Measurements from ENCODE around the gene SPRED2. TPM values are rescaled to one million over a fixed set of nuclear protein-coding genes. Genes with fewer than 3 reads are reported as not detected.

The SPRED2 gene
- total RNA-seq, 4 donors from 2014 or later = 8.1 to 15.1 (median 9.1) TPM

DNA sequence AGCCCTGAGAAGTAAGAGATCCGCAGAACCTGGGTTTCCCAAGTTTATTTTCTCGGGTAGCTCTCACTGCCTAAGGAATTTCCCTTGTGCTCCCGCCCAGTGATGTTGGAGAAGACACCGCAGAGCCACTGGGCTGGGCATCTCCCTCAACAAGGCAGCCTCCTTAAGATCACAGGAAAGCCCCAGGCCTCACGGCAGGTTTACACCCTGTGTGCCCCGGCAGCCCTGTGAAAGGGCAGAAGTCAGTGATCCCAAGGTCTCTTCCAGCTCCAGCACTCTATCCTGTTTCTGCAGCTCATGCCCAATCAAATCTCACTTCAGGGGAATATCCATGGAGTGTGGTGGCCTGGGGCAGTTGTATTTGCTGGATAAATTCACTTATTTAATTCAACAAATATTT is 138.3 kb downstream of the SPRED2 start:
- TF ChIP-seq POLR2A (IDR thresholded peaks at IDR 0.05) = no peak
- TF ChIP-seq, protein P1, sequence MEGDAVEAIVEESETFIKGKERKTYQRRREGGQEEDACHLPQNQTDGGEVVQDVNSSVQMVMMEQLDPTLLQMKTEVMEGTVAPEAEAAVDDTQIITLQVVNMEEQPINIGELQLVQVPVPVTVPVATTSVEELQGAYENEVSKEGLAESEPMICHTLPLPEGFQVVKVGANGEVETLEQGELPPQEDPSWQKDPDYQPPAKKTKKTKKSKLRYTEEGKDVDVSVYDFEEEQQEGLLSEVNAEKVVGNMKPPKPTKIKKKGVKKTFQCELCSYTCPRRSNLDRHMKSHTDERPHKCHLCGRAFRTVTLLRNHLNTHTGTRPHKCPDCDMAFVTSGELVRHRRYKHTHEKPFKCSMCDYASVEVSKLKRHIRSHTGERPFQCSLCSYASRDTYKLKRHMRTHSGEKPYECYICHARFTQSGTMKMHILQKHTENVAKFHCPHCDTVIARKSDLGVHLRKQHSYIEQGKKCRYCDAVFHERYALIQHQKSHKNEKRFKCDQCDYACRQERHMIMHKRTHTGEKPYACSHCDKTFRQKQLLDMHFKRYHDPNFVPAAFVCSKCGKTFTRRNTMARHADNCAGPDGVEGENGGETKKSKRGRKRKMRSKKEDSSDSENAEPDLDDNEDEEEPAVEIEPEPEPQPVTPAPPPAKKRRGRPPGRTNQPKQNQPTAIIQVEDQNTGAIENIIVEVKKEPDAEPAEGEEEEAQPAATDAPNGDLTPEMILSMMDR (IDR thresholded peaks at IDR 0.05) = no peak
- DNase-seq = no peak
- Histone ChIP-seq H3K9me3 (no peaks in the 10 kb centered on the region), H3K4me3 (no peak overlapping the region), H3K36me3 (no peaks in the 10 kb centered on the region), H3K27ac (no peak overlapping the region), H3K4me1 (peaks cover 0 to 23% (median 13%) of the 10 kb centered on the region in 3 donors), H3K27me3 (peaks cover 0 to 33% (median 0%) of the 10 kb centered on the region in 4 donors)
- 59 to 80% methylated on average over 4 to 6 of the region's 6 CpGs for WGBS, 2 donors
- intact Hi-C loops (cut with DNase I) = no loop called here

DNA sequence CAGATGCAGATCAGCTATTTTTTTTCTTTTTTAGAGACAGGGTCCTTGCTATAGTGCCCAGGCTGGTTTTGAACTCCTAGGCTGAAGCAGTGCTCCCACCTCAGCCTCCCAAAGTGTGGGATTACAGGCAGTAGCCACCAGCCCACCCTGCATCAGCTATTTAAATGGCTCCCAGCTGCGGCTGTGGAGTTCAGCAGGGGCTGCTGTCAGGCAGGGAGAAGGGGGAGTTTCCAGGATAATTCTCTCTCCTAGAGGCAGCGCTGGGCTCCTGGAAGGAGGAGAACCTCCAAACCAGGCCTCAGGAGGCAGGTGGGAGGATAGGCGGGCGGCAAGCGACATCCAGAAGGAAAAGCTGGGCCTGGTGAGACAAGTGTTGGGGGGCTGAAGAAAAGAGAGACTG is 139.0 kb downstream of the SPRED2 start:
- H3K4me1 ChIP-seq = peaks cover 0 to 22% (median 13%) of the 10 kb centered on the region in 3 donors
- no peak overlapping the region for H3K4me3 ChIP-seq
- H3K27me3 ChIP-seq = peaks cover 0 to 33% (median 0%) of the 10 kb centered on the region in 4 donors
- intact Hi-C loops (cut with DNase I) = no loop called here
- H3K27ac ChIP-seq = no peak overlapping the region
- no peak for DNase-seq
- TF ChIP-seq, protein P1 (IDR thresholded peaks at IDR 0.05) = no peak
- TF ChIP-seq POLR2A (IDR thresholded peaks at IDR 0.05) = no peak
- H3K36me3 ChIP-seq = no peaks in the 10 kb centered on the region
- WGBS, 2 donors = 95 to 100% methylated on average over 3 to 5 of the region's 5 CpGs
- no peaks in the 10 kb centered on the region for H3K9me3 ChIP-seq

DNA sequence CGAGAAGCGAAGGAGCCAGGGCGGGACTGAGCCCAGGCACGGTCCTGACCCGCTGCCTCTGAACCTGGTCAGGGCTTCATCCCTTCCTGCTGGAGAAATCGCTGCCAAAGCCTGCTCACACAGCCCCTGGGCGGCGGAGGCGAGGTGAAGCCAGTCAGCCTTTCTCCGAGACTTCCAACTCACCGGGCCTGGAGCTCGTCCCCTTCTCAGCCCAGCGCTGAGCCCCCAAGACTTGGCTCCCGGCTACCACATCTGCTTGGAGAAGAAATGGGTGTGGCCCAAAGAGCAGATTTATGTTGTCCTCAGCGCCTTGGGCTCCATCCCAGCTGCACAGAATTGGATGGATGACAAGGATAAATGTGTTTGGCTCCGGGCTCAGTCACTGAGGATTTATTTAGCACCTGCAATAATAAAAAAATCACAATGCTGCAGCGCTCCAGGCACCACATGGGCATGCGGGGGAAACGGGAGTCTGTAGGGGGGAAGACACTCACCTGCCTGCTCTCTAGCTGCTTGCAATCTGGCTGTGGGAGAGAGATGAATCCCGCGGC is 139.9 kb downstream of the SPRED2 start:
- H3K36me3 ChIP-seq = no peaks in the 10 kb centered on the region
- H3K4me1 ChIP-seq = peaks cover 0 to 22% (median 13%) of the 10 kb centered on the region in 3 donors
- no peak overlapping the region for H3K4me3 ChIP-seq
- no peak for DNase-seq
- no peaks in the 10 kb centered on the region for H3K9me3 ChIP-seq
- intact Hi-C loops (cut with DNase I) = no loop called here
- no peak overlapping the region for H3K27ac ChIP-seq
- H3K27me3 ChIP-seq = peaks cover 0 to 33% (median 0%) of the 10 kb centered on the region in 4 donors
- TF ChIP-seq, protein P1 (IDR thresholded peaks at IDR 0.05) = no peak
- TF ChIP-seq POLR2A (IDR thresholded peaks at IDR 0.05) = no peak
- 21 to 49% methylated on average over 6 to 18 of the region's 21 CpGs for WGBS, 2 donors

DNA sequence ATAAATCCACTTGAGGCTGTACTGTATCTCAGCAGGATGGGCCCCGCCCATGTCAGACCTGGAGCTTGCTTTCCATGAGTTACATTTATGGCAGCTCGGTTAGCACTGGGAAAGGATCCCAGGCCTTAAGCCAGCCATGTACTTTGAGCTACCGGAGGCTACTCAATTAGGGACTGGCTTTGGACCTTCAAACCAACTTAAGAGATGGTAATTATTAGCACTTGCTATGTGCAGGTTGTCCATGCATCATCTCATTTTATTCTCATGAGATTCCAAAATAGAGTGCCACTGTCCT is 140.3 kb downstream of the SPRED2 start:
- no peaks in the 10 kb centered on the region for H3K36me3 ChIP-seq
- WGBS, 2 donors = 44 to 62% methylated on average over 2 of the region's 3 CpGs
- TF ChIP-seq, protein P1 (IDR thresholded peaks at IDR 0.05) = no peak
- TF ChIP-seq POLR2A (IDR thresholded peaks at IDR 0.05) = no peak
- peaks cover 0 to 22% (median 13%) of the 10 kb centered on the region in 3 donors for H3K4me1 ChIP-seq
- no peaks in the 10 kb centered on the region for H3K9me3 ChIP-seq
- no peak overlapping the region for H3K27ac ChIP-seq
- intact Hi-C loops (cut with DNase I) = no loop called here
- H3K27me3 ChIP-seq = peaks cover 0 to 33% (median 0%) of the 10 kb centered on the region in 4 donors
- no peak overlapping the region for H3K4me3 ChIP-seq
- DNase-seq = no peak

DNA sequence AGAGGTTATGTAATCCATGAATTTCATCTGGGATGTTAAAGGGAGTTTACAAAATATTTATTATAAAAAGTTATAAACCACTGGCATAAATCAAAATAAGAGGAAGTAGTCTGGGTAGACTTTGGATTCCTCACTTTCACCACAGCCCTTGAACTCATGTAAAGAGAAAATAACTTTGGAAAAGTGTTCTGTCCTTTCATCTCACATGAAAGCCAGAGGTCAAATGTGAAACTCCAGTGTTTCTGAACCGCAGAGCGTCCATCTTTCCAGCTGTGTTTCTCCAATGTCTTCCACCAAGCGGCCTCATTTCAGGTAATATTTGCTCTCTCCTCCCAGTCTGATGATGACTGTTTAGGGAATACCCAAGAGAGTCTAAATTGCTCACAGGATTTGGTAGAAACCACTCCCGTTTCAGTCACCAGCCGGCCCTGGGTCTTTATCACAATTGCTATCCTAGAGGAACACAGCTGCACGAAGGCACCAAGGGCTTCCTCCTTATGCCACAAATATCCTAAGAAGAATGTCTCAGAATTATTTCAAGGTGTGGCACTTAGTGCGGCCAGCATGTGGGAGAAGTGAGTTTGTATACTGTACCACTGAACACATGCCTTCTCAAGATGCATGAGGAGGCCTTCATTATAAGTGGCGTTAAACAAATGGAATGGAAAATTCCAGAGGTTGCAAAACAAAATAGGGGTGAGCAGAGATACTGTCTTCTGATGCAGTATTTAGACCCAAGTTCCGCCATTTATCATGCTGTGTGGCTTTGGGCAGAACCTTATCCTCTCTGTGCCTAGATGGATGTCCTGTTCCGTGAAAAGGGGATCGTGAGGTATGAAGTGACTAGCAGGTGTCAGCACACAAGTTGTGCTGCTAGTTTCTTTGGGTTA is 140.9 kb downstream of the SPRED2 start:
- Histone ChIP-seq H3K27ac (no peak overlapping the region), H3K36me3 (no peaks in the 10 kb centered on the region), H3K27me3 (peaks cover 0 to 33% (median 0%) of the 10 kb centered on the region in 4 donors), H3K4me1 (peaks cover 0 to 22% (median 13%) of the 10 kb centered on the region in 3 donors), H3K9me3 (no peaks in the 10 kb centered on the region), H3K4me3 (no peak overlapping the region)
- no peak for DNase-seq
- TF ChIP-seq POLR2A (IDR thresholded peaks at IDR 0.05) = no peak
- TF ChIP-seq, protein P1 (IDR thresholded peaks at IDR 0.05) = no peak
- intact Hi-C loops (cut with DNase I) = no loop called here
- 85 to 89% methylated on average over 7 to 11 of the region's 11 CpGs for WGBS, 2 donors

Data from esophagus squamous epithelium (tissue), 5 donors.